Measurements from ENCODE around the gene RNF150.
"Not testable (repeated sequence)": the region's sequence is repeated elsewhere in the genome, so short reads cannot be mapped to it uniquely, and the experiment has no call there.

The RNF150 gene

DNA sequence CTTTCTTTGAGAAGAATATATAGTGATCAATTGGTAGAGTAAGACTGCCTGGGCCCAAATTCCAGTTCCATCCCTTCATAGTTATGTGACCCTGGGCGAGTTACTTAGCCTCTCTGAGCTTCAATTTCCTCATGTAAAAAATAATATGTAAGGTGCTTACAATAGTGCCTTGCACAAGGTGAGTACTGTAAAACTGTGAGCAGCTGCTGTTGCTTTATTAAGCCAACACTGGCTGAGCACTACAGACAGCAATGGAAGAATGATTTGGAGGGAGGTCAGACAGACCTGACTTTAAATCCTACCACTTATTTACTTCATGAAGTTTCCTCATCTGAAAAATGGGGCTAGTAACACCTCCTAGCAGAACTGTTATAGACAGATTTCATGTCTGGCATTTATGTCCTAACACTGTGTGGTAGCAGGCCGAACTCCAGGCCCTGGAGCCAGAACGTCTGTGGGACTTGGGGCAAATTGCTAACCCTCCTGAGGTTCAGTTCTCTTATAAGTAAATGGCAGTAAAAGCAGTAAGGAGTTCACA is 53.8 kb downstream of the RNF150 start:
- in situ Hi-C loops (cut with MboI; ENCODE audit: low sequenced_read_pairs) = no loop called here

GRCh38 chr4:141078871-141079270 is 54.4 kb downstream of the RNF150 start:
- in situ Hi-C loops (cut with MboI; ENCODE audit: low sequenced_read_pairs) = no loop called here

DNA sequence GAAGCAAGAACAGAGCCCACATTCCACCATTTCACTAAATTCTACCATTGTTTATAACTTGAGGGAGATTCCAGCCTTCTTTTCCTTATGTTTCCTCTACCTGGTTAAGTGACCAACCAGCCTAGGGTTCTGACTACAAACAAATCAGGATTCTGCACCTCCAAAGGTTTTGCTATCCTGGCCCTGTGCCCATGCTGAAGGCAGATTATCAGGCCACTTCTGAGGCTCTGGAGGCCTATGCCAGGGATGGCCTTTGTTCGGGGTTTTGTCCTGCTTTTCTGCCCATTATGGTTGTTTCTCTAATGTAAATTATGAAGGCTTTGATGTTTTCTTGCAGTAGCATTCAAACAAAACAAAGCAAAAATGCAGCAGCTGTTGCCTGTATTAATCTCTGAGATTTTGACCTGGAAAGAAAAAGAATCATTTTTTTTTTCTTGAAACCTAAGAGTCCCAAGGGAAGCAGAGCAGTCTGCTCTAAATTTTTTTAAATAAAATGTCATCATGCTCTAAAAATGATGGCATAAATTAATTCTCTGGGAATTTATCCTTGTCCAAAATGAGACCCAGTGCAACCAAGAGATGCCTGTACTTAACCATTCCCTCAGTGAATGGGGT is 55.6 kb downstream of the RNF150 start:
- in situ Hi-C loops (cut with MboI; ENCODE audit: low sequenced_read_pairs) = no loop called here

DNA sequence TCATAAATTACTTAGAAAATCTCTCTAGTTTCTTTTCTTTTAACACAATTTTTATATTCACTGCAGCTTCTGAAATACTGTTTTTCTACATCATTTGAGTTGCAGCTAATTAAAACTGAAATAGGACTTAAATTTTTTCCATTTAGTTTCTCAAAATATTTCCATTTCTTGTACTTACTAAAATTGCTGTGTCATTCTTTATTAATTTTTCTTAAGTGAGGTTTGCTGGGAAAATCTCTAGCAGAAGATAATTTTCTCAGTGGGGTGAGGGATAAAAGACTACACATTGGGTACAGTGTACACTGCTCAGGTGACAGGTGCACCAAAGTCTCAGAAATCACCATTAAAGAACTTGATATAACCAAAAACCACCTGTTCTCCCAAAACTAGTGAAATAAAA is 57.7 kb downstream of the RNF150 start:
- in situ Hi-C loops (cut with MboI; ENCODE audit: low sequenced_read_pairs) = no loop called here

- in situ Hi-C loops (cut with MboI; ENCODE audit: low sequenced_read_pairs) = no loop called here
Observed at GRCh38 chr4:141074098-141074878, 59.0 kb downstream of the RNF150 start.

- in situ Hi-C loops (cut with MboI; ENCODE audit: low sequenced_read_pairs) = no loop called here
Observed at GRCh38 chr4:141066690-141067089, 66.6 kb downstream of the RNF150 start.

DNA sequence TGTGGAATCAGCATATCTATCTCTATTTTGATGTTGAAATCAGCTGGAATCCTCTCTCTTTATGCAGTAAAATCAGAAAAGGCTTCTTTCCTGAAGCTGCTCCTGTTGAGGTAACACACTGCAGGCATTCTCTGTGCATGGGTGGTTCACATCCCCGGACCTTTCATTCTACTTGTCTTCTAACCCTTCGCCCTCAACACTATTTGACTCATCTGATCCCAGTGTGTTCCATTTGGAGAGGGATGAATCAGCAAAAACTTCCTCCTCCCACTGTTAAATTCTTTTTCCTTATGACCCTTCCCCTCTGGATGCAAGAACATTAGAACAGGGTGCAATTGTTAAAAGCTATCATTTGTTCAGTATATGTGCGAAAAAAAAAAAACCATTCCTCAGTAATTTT is 67.4 kb downstream of the RNF150 start:
- in situ Hi-C loops (cut with MboI; ENCODE audit: low sequenced_read_pairs) = no loop called here

DNA sequence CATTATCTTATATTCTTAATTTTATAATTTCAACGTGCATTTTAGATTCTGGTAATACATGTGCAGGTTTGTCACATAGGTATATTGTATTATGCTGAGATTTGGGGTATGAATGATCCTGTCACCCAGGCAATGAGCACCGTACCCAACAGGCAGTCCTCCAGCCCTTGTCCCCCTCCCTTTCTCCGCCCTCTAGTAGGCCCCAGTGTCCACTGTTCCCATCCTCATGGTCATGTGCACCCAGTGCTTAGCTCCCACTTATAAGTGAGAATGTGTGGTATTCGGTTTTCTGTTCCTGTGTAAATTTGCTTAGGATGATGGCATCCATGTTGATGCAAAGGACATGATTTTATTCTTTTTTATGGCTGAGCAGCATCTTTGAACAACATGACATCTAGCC is 70.6 kb downstream of the RNF150 start:
- in situ Hi-C loops (cut with MboI; ENCODE audit: low sequenced_read_pairs) = no loop called here

DNA sequence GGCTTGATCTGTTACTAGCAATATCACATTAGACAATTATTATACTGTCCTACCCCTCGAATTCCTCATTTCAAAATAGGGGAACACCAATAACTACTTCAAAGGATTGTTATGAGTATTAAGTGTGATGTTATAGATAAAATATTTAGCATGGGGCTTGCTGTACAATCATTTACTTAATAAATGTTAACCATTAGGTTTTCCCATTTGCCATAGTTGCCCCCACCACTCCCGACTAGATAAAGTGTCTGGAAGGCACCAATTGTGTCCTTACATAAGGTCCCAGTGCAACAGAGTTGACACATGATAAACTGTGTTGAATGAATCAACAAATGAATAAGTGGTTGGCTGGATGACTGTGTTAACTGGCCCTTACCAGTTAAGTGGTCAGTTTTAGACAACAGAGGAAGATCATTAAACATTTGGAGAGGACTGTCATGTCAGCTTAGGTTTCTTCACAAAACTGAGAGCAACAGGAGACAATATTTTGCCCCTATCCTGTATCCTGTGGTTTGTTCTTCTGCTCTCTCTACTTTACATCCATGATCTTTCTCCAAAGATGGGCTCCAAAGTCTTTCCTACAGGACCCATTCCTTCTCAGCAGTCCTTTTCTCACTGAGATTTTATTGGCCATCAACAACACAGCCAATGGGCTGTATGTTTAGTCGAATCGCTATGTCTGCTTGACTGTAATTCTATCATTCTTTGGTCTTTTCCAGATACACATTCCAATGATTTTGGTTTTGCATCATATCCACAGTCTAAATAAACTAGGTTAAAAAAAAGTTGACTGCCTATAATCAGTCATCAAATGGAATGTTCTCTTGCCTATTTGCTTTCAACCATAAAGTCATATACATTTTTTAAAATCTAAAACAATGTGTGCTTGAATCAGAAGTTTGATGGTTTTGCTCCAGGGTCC is 74.4 kb downstream of the RNF150 start:
- in situ Hi-C loops (cut with MboI; ENCODE audit: low sequenced_read_pairs) = no loop called here

GRCh38 chr4:141057582-141057981 is 75.7 kb downstream of the RNF150 start:
- in situ Hi-C loops (cut with MboI; ENCODE audit: low sequenced_read_pairs) = no loop called here

GRCh38 chr4:141056473-141056872 is 76.8 kb downstream of the RNF150 start:
- in situ Hi-C loops (cut with MboI; ENCODE audit: low sequenced_read_pairs) = no loop called here

- in situ Hi-C loops (cut with MboI; ENCODE audit: low sequenced_read_pairs) = no loop called here
Observed at GRCh38 chr4:141054446-141054845, 78.8 kb downstream of the RNF150 start.

GRCh38 chr4:141050999-141051398 is 82.3 kb downstream of the RNF150 start:
- in situ Hi-C loops (cut with MboI; ENCODE audit: low sequenced_read_pairs) = not testable (repeated sequence)

DNA sequence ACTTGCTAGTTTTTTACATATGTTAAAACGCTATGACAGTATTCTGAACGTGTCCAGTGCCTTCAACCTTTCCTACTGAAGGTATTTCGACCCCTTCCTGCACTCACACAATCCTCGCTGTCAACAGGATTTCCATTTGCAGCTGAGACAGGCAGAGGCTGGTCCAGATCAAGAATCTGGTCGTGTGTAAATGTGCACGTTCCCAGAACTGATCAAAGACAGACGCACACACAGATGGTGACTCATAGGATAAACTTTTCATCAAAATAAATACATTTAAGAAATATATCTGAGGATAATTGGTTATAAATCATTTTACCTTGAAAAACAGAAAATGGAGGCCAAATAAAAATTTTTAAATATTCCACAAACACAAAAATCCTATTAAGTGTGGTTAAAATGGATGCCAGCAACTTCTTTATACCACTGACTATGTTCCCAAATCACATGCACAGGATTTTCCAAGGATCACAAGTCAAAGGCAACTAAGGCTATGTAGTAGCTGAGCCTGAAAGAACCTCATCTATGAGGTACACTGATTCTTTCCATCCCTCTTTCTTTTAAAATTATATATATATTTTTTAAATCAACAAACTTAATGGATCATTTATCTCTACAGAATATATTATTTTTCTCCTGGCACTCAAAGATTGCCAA is 85.9 kb downstream of the RNF150 start:
- in situ Hi-C loops (cut with MboI; ENCODE audit: low sequenced_read_pairs) = no loop called here

DNA sequence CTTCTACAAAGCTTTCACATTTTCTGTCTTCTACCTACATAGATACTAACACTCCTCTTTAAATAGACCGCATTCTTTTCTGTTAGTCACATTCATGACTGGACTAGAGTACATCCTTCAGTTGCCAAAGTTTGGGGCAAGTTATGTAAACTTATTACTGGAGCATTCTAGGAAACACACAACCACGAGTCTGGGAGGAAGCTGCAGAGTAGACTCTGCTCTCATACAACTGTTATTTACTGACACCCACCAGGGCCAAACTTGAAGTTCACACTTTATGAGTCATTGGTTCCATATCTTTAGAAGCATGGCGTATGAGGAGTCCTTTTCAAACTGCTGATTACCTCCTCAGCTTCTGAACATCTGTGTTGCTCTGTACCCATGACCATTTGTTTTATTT is 87.0 kb downstream of the RNF150 start:
- in situ Hi-C loops (cut with MboI; ENCODE audit: low sequenced_read_pairs) = no loop called here

DNA sequence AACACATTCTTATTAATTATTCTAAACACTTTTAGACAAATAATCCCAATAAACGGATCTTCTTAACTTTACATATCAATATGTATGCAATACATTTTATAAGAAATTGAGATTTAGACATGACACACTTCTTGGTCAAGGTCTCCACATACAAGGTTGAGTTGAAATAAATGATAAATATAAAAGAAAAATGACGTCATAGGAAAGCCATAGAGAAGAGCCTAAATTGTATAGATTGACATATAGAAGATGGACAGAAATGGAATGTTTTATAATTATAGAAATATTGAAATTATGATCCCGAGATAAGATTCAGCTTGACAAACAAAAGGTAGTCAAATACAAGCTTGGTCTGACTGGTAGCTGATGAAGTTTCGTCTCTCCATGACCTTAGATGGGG is 87.4 kb downstream of the RNF150 start:
- in situ Hi-C loops (cut with MboI; ENCODE audit: low sequenced_read_pairs) = no loop called here

- in situ Hi-C loops (cut with MboI; ENCODE audit: low sequenced_read_pairs) = no loop called here
Observed at GRCh38 chr4:141041021-141041476, 92.2 kb downstream of the RNF150 start.

GRCh38 chr4:141039156-141039555 is 94.1 kb downstream of the RNF150 start:
- in situ Hi-C loops (cut with MboI; ENCODE audit: low sequenced_read_pairs) = no loop called here

DNA sequence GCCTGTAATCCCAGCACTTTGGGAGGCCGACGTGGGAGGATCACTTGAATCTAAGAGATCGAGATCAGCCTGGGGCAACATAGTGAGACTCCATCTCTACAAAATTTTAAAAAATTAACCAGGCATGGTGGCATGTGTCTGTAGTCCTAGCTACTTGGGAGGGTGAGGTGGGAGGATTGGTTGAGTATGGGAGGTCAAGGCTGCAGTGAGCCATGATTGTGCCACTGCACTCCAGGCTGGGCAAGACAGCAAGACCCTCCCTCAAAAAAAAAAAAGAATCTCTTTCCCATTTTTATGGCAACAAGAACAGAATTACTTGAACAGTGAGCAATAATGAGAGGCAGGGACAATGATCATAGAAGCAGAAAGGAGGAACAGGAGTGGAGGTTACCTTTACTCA is 94.8 kb downstream of the RNF150 start:
- in situ Hi-C loops (cut with MboI; ENCODE audit: low sequenced_read_pairs) = no loop called here

DNA sequence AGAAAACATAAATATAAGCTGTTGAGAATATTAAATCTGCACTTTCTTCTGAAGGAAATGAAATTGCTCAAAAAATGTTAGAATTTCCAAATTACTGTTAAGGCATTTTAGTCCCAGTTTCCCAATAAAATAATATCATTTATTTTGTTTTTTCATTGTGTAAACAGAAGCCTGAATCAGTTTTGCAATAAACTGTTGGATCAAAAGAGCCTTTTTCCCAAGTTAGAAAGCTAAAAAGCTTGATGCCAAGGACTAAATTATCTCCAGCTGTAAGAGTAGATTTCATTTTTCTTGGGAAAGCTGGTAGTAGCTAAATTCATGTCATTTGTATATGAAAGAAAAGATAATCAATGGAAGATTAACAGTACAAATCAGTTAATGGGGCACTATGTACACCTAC is 95.8 kb downstream of the RNF150 start:
- in situ Hi-C loops (cut with MboI; ENCODE audit: low sequenced_read_pairs) = no loop called here

- in situ Hi-C loops (cut with MboI; ENCODE audit: low sequenced_read_pairs) = no loop called here
Observed at GRCh38 chr4:141036786-141037185, 96.5 kb downstream of the RNF150 start.
